Vagina (tissue), 2 donors: Measurements from ENCODE around the gene BTF3. TPM values are rescaled to one million over a fixed set of nuclear protein-coding genes. Genes with fewer than 3 reads are reported as not detected.

ENCODE experiments used
- DNase-seq, 2 donors: peaks; one replicate each; pipeline ENCODE4 v3.0.0-alpha.2; 2017; ENCODE audit errors: extremely low spot score in 2 of 2
- H3K27ac ChIP-seq: fragments of 200-600 bp; sonication (generic); one replicate; pipeline ENCODE4 v1.5.1; 2019
- H3K27me3 ChIP-seq: fragments of 200-600 bp; sonication (generic); one replicate; pipeline ENCODE4 v1.5.1; 2019
- H3K36me3 ChIP-seq, 2 donors: fragments of 200-600 bp; sonication (generic); one replicate each; pipeline ENCODE4 v1.5.1; 2017 to 2019
- H3K4me1 ChIP-seq: fragments of 200-600 bp; sonication (generic); one replicate; pipeline ENCODE4 v1.5.1; 2019
- H3K4me3 ChIP-seq, 2 donors: fragments of 200-600 bp; sonication (generic); 1 replicate in 1 of 2; 2 replicates in 1 of 2; pipeline ENCODE4 v1.5.1; 2016 to 2019
- H3K9me3 ChIP-seq: fragments of 200-600 bp; sonication (generic); one replicate; pipeline ENCODE4 v1.5.1; 2019
- POLR2A ChIP-seq, 2 donors: fragments of 450-650 bp; IDR thresholded peaks; one replicate each; pipeline ENCODE4 v1.6.1; 2017; ENCODE audit warnings: antibody characterized with exemption in 2 of 2, mild to moderate bottlenecking in 2 of 2, moderate library complexity in 2 of 2
- POLR2AphosphoS5 ChIP-seq, 2 donors: sonication (generic); formaldehyde crosslinking; IDR thresholded peaks; one replicate each; pipeline ENCODE4 v1.9.0; 2017; ENCODE audit warnings: antibody characterized with exemption in 2 of 2, mild to moderate bottlenecking in 2 of 2, low read depth in 1 of 2; ENCODE audit not compliant: insufficient read depth in 1 of 2
- intact Hi-C: fragments of 100-400 bp; cut with DNase I; formaldehyde crosslinking; loops from one replicate; pipeline ENCODE4 v1.15.1; 2023
- total RNA-seq: library from RNA; depleted of rRNA; stranded (reverse); fragments of >200 nt; gene quantifications from one replicate; pipeline ENCODE4 v1.2.3, GENCODE V29; 2016
- TF ChIP-seq, protein P1 (sequence below), 3 experiments: fragments of 450-650 bp in 2 of 3; fragments of 200-600 bp in 1 of 3; sonication (generic) in 1 of 3; IDR thresholded peaks; one replicate each; pipeline ENCODE4 v1.5.1; 2017 to 2019; ENCODE audit warnings: antibody characterized with exemption in 3 of 3, mild to moderate bottlenecking in 2 of 3, moderate library complexity in 2 of 3

BTF3 gene
- total RNA-seq, 1 donor from 2014 or later = 537 TPM

DNA sequence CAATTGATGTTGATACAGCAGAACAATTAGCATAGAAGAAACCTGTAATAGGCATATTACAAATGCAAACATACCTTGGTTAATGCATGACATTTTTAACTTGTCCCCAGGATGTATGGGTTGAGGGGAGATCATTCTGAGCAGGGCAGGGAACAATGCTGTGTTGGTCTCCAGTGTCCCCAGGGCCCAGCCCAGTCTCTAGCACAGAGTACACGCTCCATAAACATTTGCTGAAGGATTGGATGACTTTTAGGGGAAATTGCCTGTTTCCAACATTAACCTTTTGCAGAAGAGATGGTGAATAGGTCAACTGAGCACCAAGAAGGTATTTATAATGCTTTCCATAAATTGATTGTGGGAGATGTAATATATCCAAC, 47.1 kb downstream of the BTF3 start:
- TF ChIP-seq POLR2A (IDR thresholded peaks at IDR 0.05) = no peak
- no peak for TF ChIP-seq POLR2AphosphoS5 (IDR thresholded peaks at IDR 0.05; ENCODE audit: insufficient read depth in 1 of 2, low read depth in 1 of 2)
- intact Hi-C loops = no loop called here
- no peak overlapping the region for H3K27ac ChIP-seq
- H3K27me3 ChIP-seq = no peaks in the 10 kb centered on the region
- H3K4me3 ChIP-seq = no peak overlapping the region
- H3K36me3 ChIP-seq = no peaks in the 10 kb centered on the region
- no peak for DNase-seq
- H3K9me3 ChIP-seq = no peaks in the 10 kb centered on the region
- peaks cover 4% of the 10 kb centered on the region for H3K4me1 ChIP-seq

DNA sequence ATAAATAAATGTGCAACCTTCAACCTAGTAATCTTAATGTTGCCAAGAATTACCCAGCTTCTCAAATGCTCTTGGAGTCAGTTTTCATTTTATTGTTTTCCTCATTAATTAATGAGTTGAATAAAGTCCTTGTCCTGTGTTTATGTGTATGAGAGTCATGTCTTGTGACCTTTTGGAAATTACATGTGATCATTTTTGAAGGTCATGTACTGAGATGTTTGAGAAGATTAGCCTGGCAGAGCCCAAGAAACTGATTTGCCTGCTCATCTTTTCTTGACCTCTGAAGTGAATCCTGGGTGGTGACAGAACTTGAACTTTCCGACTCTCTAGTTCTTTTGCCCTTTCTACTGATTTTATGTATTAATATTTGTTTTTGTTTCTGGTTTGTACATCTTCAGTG, 51.8 kb downstream of the BTF3 start:
- no peak for DNase-seq
- H3K27ac ChIP-seq = no peak overlapping the region
- H3K27me3 ChIP-seq = no peaks in the 10 kb centered on the region
- H3K9me3 ChIP-seq = no peaks in the 10 kb centered on the region
- intact Hi-C loops = no loop called here
- no peak overlapping the region for H3K4me3 ChIP-seq
- peaks cover 0 to 16% of the 10 kb centered on the region in 2 donors for H3K36me3 ChIP-seq
- TF ChIP-seq POLR2A (IDR thresholded peaks at IDR 0.05) (no peak), POLR2AphosphoS5 (IDR thresholded peaks at IDR 0.05; ENCODE audit: insufficient read depth in 1 of 2, low read depth in 1 of 2) (no peak)
- TF ChIP-seq, protein P1, sequence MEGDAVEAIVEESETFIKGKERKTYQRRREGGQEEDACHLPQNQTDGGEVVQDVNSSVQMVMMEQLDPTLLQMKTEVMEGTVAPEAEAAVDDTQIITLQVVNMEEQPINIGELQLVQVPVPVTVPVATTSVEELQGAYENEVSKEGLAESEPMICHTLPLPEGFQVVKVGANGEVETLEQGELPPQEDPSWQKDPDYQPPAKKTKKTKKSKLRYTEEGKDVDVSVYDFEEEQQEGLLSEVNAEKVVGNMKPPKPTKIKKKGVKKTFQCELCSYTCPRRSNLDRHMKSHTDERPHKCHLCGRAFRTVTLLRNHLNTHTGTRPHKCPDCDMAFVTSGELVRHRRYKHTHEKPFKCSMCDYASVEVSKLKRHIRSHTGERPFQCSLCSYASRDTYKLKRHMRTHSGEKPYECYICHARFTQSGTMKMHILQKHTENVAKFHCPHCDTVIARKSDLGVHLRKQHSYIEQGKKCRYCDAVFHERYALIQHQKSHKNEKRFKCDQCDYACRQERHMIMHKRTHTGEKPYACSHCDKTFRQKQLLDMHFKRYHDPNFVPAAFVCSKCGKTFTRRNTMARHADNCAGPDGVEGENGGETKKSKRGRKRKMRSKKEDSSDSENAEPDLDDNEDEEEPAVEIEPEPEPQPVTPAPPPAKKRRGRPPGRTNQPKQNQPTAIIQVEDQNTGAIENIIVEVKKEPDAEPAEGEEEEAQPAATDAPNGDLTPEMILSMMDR (IDR thresholded peaks at IDR 0.05) = no peak
- no peaks in the 10 kb centered on the region for H3K4me1 ChIP-seq

DNA sequence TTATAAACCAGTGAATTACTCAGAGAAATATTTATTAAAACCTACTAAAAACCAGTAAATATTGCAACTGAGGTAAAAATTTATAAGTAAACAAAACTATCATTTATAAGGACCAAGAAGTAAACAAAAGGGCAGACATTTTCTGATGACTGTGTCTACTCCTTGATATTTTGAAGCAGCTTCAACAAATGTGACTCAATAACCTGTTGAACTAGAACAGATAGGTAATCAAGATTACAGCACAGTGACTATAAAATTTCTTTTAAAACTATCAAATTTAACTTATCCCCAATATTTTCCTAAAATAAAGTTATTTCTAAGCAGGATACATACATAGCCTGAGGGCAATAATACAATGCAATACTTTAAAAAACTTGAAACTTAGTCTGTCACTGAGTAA, 54.4 kb downstream of the BTF3 start:
- H3K4me1 ChIP-seq = no peaks in the 10 kb centered on the region
- H3K9me3 ChIP-seq = no peaks in the 10 kb centered on the region
- intact Hi-C loops = no loop called here
- peaks cover 0 to 33% of the 10 kb centered on the region in 2 donors for H3K36me3 ChIP-seq
- no peak for DNase-seq
- no peak overlapping the region for H3K4me3 ChIP-seq
- H3K27me3 ChIP-seq = no peaks in the 10 kb centered on the region
- no peak overlapping the region for H3K27ac ChIP-seq
- TF ChIP-seq POLR2A (IDR thresholded peaks at IDR 0.05) = no peak

Other genes with a start within 250 kb of the BTF3 start
- gene FOXD1, start 49.7 kb upstream of the BTF3 start, total RNA-seq = not detected
- 45.4 TPM for gene ANKRA2, start 67.2 kb downstream of the BTF3 start, total RNA-seq
- 20.9 TPM for gene UTP15, start 67.3 kb downstream of the BTF3 start, total RNA-seq
- gene ARHGEF28, start 127.8 kb downstream of the BTF3 start, total RNA-seq = 41.0 TPM